ENCODE results near the gene NEDD4L. TPM values are rescaled to one million over a fixed set of nuclear protein-coding genes. Genes with fewer than 3 reads are reported as not detected.

Gene NEDD4L
- total RNA-seq, 4 donors from 2014 or later: 44.0 to 104 (median 59.6) TPM

DNA sequence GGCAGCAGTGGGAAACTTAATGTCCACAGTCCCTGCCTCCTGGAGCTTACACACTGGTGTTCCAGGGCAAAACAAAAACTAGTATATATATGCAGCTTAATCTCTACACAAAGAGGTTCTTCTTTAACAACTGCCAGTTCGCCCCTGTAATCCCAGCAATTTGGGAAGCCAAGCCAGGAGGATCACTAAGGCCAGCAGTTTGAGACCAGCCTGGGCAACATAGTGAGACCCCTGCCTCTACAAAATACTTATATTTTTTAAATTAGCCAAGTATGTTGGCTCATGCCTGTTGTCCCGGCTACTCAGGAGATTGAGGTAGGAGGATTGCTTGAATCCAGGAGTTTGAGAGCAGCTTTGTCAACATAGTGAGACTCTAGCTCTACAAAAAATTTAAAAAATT lies 17.2 kb upstream of the NEDD4L start:
- H3K27ac ChIP-seq: no peak overlapping the region
- peaks cover 6% of the 10 kb centered on the region for H3K27me3 ChIP-seq
- no peaks in the 10 kb centered on the region for H3K9me3 ChIP-seq
- H3K4me1 ChIP-seq: no peaks in the 10 kb centered on the region
- H3K36me3 ChIP-seq: no peaks in the 10 kb centered on the region
- H3K4me3 ChIP-seq: no peak overlapping the region
- TF ChIP-seq EP300 (IDR thresholded peaks at IDR 0.05) (no peak), POLR2A (IDR thresholded peaks at IDR 0.05) (no peak)
- no peak for DNase-seq (ENCODE audit: low spot score in 2 of 2)
- WGBS: 50% methylated on average over 2 of the region's 2 CpGs

DNA sequence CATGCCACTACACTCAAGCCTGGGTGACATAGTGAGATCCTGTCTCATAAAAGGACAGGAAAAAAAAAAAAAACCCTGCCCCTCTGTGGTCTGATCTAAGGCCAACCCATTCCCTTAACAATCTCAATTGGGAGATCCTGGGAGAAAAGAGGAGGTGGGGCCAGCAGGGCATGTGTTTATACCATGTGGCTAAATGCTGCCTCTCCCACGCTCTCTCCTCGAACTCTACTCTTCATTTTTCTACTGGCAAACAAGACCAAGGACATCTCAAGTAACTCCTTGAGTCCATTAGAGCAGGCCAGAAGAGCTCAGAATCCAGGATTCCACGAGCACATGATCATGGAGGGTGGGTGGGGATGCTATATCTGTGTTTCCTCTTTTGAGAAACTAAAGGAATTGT lies 16.7 kb upstream of the NEDD4L start:
- WGBS: 87% methylated on average over 3 of the region's 3 CpGs
- H3K4me1 ChIP-seq: no peaks in the 10 kb centered on the region
- TF ChIP-seq POLR2AphosphoS5 (IDR thresholded peaks at IDR 0.05) (no peak), EP300 (IDR thresholded peaks at IDR 0.05) (no peak), POLR2A (IDR thresholded peaks at IDR 0.05) (no peak)
- TF ChIP-seq, protein P1, sequence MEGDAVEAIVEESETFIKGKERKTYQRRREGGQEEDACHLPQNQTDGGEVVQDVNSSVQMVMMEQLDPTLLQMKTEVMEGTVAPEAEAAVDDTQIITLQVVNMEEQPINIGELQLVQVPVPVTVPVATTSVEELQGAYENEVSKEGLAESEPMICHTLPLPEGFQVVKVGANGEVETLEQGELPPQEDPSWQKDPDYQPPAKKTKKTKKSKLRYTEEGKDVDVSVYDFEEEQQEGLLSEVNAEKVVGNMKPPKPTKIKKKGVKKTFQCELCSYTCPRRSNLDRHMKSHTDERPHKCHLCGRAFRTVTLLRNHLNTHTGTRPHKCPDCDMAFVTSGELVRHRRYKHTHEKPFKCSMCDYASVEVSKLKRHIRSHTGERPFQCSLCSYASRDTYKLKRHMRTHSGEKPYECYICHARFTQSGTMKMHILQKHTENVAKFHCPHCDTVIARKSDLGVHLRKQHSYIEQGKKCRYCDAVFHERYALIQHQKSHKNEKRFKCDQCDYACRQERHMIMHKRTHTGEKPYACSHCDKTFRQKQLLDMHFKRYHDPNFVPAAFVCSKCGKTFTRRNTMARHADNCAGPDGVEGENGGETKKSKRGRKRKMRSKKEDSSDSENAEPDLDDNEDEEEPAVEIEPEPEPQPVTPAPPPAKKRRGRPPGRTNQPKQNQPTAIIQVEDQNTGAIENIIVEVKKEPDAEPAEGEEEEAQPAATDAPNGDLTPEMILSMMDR (IDR thresholded peaks at IDR 0.05): no peak

DNA sequence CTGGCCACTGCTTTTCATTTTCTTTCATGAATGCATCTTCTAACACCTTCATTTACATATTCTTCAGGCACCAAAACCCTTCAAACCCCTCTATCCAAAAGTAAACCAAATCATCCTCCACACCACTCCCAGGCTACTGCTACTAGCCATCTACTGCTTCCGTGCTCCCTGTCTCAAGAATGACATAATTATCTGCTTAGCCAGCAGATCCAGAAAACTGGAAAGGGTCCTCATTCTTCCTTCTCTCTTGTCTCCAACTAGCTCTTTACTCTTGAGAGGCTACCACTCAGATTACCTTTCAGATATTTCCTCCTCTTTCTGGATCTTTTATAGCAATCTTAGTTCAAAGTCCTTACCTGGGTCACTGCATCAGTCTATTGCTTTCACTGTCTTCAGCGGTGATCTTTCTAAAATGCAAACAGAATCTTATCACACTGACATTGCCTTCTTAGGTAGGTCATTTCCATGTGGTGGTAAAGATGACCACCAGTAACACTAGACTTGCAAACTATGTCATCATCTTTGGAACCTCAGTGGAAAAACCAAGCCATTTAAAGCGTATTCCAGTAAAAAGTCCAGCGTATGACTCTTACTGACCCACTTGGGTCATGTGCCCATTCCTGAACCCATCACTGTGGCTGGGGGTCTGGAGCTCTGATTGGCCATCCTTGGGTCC lies 15.8 kb upstream of the NEDD4L start:
- TF ChIP-seq, protein P1 (IDR thresholded peaks at IDR 0.05): no peak
- no peak for TF ChIP-seq POLR2AphosphoS5 (IDR thresholded peaks at IDR 0.05)
- no peak for TF ChIP-seq POLR2A (IDR thresholded peaks at IDR 0.05)
- TF ChIP-seq EP300 (IDR thresholded peaks at IDR 0.05): no peak
- Histone ChIP-seq H3K36me3 (no peaks in the 10 kb centered on the region), H3K4me1 (no peaks in the 10 kb centered on the region), H3K27me3 (peaks cover 8% of the 10 kb centered on the region), H3K9me3 (no peaks in the 10 kb centered on the region), H3K4me3 (no peak overlapping the region), H3K27ac (no peak overlapping the region)
- WGBS: 95% methylated on average over 4 of the region's 4 CpGs
- DNase-seq (ENCODE audit: low spot score in 2 of 2): no peak

More for the DNA sequence above, 16.7 kb upstream of the NEDD4L start:
- Histone ChIP-seq H3K9me3 (no peaks in the 10 kb centered on the region), H3K4me3 (no peak overlapping the region), H3K36me3 (no peaks in the 10 kb centered on the region), H3K27ac (no peak overlapping the region), H3K27me3 (peaks cover 6% of the 10 kb centered on the region)
- DNase-seq (ENCODE audit: low spot score in 2 of 2): no peak

DNA sequence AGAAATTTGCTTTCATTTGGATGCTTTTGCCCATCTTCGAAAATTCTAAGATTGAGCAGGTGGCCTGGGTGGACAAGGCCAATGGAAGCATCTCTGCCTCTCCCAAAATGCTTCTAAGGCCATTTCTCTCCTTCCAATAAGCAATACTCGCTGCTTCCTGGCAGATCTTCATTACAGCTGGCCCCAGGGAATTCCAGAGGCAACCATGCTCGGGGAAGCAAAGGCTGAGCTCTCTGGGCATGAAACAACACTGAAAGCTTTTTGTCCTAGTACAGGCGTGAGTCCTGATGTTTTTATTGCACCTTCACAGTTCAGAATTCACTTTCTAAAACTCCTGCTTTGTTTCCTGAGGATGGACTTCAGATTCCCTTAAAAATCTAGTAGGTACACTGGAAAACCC lies 11.8 kb upstream of the NEDD4L start:
- no peaks in the 10 kb centered on the region for H3K36me3 ChIP-seq
- no peaks in the 10 kb centered on the region for H3K9me3 ChIP-seq
- no peaks in the 10 kb centered on the region for H3K4me1 ChIP-seq
- no peak overlapping the region for H3K27ac ChIP-seq
- 62% methylated on average over 4 of the region's 4 CpGs for WGBS
- H3K4me3 ChIP-seq: no peak overlapping the region
- TF ChIP-seq EP300 (IDR thresholded peaks at IDR 0.05) (no peak), POLR2AphosphoS5 (IDR thresholded peaks at IDR 0.05) (no peak), POLR2A (IDR thresholded peaks at IDR 0.05) (no peak)
- TF ChIP-seq, protein P1 (IDR thresholded peaks at IDR 0.05): no peak
- H3K27me3 ChIP-seq: peaks cover 11% of the 10 kb centered on the region
- DNase-seq (ENCODE audit: low spot score in 2 of 2): no peak

DNA sequence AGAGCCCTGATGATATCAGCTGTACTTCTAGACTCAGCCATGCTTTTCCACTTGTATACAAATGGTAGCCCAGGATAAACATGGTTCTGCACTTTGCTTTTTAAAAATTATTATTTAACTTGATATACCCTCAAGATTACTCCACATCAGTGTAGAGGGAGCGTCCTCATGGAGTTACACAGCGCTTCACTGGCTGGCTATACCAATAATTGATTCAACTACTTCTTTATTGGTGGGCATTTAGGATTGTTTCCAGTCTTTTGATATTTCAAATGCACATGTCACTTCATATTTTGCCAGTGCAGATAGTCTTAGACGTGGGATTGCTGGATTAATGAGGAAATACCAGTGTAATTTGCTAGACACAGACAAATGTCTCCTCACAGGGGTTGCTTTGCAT lies 10.8 kb upstream of the NEDD4L start:
- DNase-seq (ENCODE audit: low spot score in 2 of 2): no peak
- peaks cover 11% of the 10 kb centered on the region for H3K27me3 ChIP-seq
- no peak for TF ChIP-seq POLR2A (IDR thresholded peaks at IDR 0.05)
- no peak overlapping the region for H3K4me3 ChIP-seq
- H3K36me3 ChIP-seq: no peaks in the 10 kb centered on the region
- no peak overlapping the region for H3K27ac ChIP-seq
- no peaks in the 10 kb centered on the region for H3K9me3 ChIP-seq
- H3K4me1 ChIP-seq: no peaks in the 10 kb centered on the region
- 82% methylated on average over 3 of the region's 3 CpGs for WGBS

DNA sequence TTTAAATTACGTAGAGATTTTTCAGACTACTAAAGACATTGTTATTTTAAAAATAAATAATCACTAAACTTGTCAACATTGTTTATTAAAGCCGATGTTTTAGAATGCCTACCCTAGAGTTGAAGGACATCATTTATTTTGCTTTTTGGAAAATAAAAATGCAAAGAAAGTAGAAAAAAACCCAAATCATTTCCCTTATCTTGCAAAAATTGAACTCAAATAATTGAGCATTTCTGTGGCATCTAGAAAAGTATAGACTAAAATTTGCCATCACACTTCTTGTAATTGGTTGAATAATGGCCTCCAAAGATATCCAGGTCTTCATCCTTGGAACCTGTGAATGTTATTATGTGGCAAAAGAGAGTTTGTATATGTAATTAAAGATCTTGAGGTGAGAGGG lies 9.7 kb upstream of the NEDD4L start:
- no peak overlapping the region for H3K27ac ChIP-seq
- H3K4me3 ChIP-seq: no peak overlapping the region
- H3K36me3 ChIP-seq: no peaks in the 10 kb centered on the region
- TF ChIP-seq POLR2A (IDR thresholded peaks at IDR 0.05): no peak
- TF ChIP-seq EP300 (IDR thresholded peaks at IDR 0.05): no peak
- no peak for TF ChIP-seq POLR2AphosphoS5 (IDR thresholded peaks at IDR 0.05)
- TF ChIP-seq, protein P1 (IDR thresholded peaks at IDR 0.05): no peak
- no peaks in the 10 kb centered on the region for H3K4me1 ChIP-seq
- 93% methylated on average over 2 of the region's 2 CpGs for WGBS
- peaks cover 11% of the 10 kb centered on the region for H3K27me3 ChIP-seq
- no peak for DNase-seq (ENCODE audit: low spot score in 2 of 2)
- H3K9me3 ChIP-seq: no peaks in the 10 kb centered on the region
